WTC11 (cell line): ENCODE data around the gene CC2D1A.

Source experiments
- NFE2L1 ChIP-seq: sonication (generic); formaldehyde crosslinking; IDR thresholded peaks from 2 replicates; pipeline ENCODE4 v1.8.1; 2023; ENCODE audit warnings: missing genetic modification reagents
- NR1H2 ChIP-seq: sonication (generic); formaldehyde crosslinking; IDR thresholded peaks from 2 replicates; pipeline ENCODE4 v1.9.0; 2021; ENCODE audit warnings: mild to moderate bottlenecking, moderate library complexity, missing genetic modification reagents
- ZNF281 ChIP-seq: sonication (generic); formaldehyde crosslinking; IDR thresholded peaks from 2 replicates; pipeline ENCODE4 v1.8.0; 2023; ENCODE audit warnings: mild to moderate bottlenecking, missing genetic modification reagents

GRCh38 chr19:13864046-13864666 is 41.8 kb upstream of the CC2D1A start:
- TF ChIP-seq ZNF281 (CRISPR knock-in tag), result no peak
- TF ChIP-seq NFE2L1 (CRISPR knock-in tag), result no peak
- TF ChIP-seq NR1H2 (CRISPR knock-in tag), result no peak
